Subcutaneous abdominal adipose tissue (tissue), 5 donors: ENCODE data around the gene FZD10.

Experiments
- H3K27ac ChIP-seq: one replicate; pipeline ENCODE4 v1.7.0; 2013; ENCODE audit warnings: low read depth, mild to moderate bottlenecking, inconsistent platforms, low read length, moderate library complexity
- H3K27me3 ChIP-seq, 5 donors: one replicate each; pipeline ENCODE4 v1.7.0; 2013; ENCODE audit warnings: low read length in 5 of 5, inconsistent platforms in 1 of 5; ENCODE audit not compliant: control insufficient read depth in 5 of 5, insufficient read depth in 4 of 5
- H3K36me3 ChIP-seq, 5 donors: one replicate each; pipeline ENCODE4 v1.7.0; 2013; ENCODE audit warnings: low read length in 5 of 5; ENCODE audit not compliant: control insufficient read depth in 5 of 5, insufficient read depth in 5 of 5
- H3K4me1 ChIP-seq, 5 donors: one replicate each; pipeline ENCODE4 v1.7.0; 2013; ENCODE audit warnings: low read length in 5 of 5, mild to moderate bottlenecking in 3 of 5, moderate library complexity in 1 of 5; ENCODE audit not compliant: control insufficient read depth in 5 of 5, insufficient read depth in 5 of 5
- H3K4me3 ChIP-seq, 5 donors: one replicate each; pipeline ENCODE4 v1.7.0; 2013; ENCODE audit warnings: low read length in 5 of 5, low read depth in 1 of 5
- H3K9ac ChIP-seq, 5 donors: one replicate each; pipeline ENCODE4 v1.7.0; 2013; ENCODE audit warnings: low read length in 5 of 5, mild to moderate bottlenecking in 4 of 5, moderate library complexity in 3 of 5
- H3K9me3 ChIP-seq, 5 donors: one replicate each; pipeline ENCODE4 v1.7.0; 2013; ENCODE audit warnings: low read length in 5 of 5; ENCODE audit not compliant: control insufficient read depth in 5 of 5
- donor health status: healthy.
- donor health status: healthy.
- donor health status: healthy.
- donor health status: healthy.
- donor health status: healthy.

FZD10 gene

DNA sequence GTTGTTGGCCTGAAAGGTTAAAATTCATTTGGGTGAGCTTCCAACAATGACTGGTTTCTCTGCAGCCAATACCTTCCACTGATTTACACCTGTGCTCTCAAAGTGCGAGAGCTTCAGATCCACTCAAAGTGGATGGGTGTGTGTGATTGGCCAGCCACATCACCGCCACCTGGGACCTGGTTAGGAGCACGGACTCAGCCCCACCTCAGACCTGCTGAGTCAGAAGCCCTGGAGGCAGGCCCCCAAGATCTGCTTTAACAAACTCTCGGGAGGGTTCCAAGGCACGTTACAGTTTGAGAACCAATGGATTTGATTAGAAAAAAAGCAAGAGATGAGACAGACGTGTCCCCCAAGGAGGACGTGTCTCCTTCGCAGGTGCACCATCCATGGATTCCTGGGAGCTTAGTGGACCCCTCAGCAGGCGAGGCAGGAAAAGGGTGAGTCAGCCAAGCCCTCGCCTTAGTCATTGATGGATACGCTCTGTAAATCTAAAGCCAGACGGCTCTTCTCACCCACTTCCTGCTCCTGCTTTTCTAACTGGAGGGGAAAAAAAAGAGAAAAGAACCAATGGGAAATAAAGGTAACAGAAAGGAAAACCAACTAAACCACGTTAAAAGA is 24.5 kb downstream of the FZD10 start:
- no peak overlapping the region for H3K4me3 ChIP-seq
- peaks cover 0 to 10% (median 4%) of the 10 kb centered on the region in 5 donors for H3K9me3 ChIP-seq
- no peak overlapping the region for H3K9ac ChIP-seq
- H3K27me3 ChIP-seq, result peaks cover 0 to 16% (median 4%) of the 10 kb centered on the region in 5 donors
- H3K36me3 ChIP-seq, result no peaks in the 10 kb centered on the region
- no peak overlapping the region for H3K27ac ChIP-seq
- H3K4me1 ChIP-seq, result no peaks in the 10 kb centered on the region

DNA sequence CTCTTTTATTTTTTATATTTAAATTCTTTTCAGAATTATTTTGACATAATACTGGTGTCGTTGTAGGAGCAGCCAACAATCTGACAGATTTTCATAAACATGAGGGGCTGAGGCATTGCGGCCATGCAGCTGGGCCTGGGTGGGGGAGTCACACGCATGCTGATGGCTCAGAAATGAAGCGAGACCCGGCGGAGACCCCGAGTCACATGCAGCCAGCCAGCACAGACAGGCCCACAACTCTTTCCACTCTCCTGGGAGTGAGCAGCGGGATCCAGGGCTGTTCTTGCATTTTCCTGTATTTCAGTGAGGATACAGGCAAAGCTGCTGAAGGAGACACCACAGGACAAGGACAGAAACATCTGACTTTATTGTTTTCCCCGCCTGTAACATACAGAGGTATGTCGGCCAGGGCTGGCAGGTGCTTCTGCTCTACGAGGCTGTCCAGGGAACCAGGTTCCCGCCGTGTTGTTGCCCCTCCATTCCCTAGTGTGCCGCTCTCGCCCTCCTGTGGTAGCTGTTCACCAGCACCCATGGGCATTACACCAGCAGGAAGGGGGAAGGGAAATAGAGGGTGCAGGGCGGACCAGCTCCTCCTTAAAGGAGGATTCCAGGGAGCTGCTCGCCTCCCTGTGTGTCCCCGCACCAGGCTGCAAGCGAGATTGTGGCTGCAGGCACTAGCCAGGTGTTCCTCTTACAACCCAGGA is 30.5 kb downstream of the FZD10 start:
- Histone ChIP-seq H3K9me3 (no peaks in the 10 kb centered on the region), H3K36me3 (no peaks in the 10 kb centered on the region), H3K4me1 (no peaks in the 10 kb centered on the region), H3K27me3 (peaks cover 5 to 19% (median 11%) of the 10 kb centered on the region in 5 donors), H3K4me3 (no peak overlapping the region), H3K9ac (no peak overlapping the region), H3K27ac (no peak overlapping the region)

DNA sequence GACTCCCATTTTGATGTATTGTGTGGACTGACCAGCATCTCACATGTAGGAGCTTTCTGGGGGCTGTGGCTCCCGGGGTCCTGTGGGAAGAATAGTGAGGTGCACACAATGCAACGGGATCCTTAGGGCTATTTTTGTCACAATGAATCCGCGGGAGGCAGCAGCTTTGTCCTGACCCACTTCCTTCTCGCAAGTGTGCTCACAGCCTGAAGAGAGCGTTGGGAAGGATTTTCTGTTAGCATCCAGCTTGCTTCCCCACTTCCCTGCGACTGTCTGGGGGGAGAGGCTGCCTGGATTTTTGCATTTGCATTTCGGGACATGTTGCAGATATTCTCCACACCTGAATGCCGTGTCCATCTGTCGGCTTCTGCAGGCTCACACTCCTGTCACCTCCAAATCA is 31.9 kb downstream of the FZD10 start:
- peaks cover 9 to 22% (median 12%) of the 10 kb centered on the region in 5 donors for H3K27me3 ChIP-seq
- no peaks in the 10 kb centered on the region for H3K9me3 ChIP-seq
- H3K9ac ChIP-seq, result no peak overlapping the region
- no peaks in the 10 kb centered on the region for H3K36me3 ChIP-seq
- H3K27ac ChIP-seq, result no peak overlapping the region
- H3K4me3 ChIP-seq, result no peak overlapping the region
- no peaks in the 10 kb centered on the region for H3K4me1 ChIP-seq

DNA sequence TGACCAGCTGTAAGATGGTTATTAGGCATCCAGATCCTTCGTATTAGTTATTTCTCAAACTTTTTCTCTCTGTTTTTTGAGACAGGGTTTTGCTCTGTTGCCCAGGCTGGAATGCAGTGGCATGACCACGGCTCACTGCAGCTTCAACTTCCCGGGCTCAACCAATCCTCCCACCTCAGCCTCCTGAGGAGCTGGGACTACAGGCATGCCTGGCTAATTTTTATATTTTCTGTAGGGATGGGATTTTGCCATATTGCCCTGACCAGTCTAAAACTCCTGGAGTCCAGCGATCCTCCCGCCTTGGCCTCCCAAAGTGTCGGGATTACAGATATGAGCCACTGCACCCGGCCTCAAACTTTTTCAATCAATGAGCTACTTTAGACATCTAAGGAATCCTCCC is 33.1 kb downstream of the FZD10 start:
- H3K36me3 ChIP-seq, result no peaks in the 10 kb centered on the region
- no peaks in the 10 kb centered on the region for H3K4me1 ChIP-seq
- H3K4me3 ChIP-seq, result no peak overlapping the region
- no peak overlapping the region for H3K27ac ChIP-seq
- H3K9ac ChIP-seq, result no peak overlapping the region
- peaks cover 9 to 25% (median 17%) of the 10 kb centered on the region in 5 donors for H3K27me3 ChIP-seq
- H3K9me3 ChIP-seq, result peaks cover 0 to 2% (median under 1%) of the 10 kb centered on the region in 5 donors

DNA sequence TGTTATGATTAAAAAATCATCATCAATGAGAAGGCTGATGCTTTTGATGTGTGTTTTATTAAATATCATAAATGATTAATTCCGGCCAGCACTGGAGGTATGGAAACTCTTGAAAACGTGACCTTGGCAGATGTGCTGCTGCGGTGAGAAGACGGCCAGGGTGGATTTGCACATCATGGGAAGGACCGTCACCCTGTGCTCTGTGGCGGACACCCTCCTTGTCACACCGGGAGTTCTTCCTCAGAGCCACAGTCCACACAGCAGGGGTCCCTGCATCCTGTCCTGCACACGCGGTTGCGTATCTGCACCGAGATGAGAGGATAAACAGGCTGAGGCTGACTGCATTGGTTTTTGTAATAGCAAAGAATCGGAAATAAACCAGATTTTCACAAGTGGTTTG is 33.5 kb downstream of the FZD10 start:
- no peak overlapping the region for H3K9ac ChIP-seq
- H3K9me3 ChIP-seq, result peaks cover 0 to 6% (median 4%) of the 10 kb centered on the region in 5 donors
- H3K4me3 ChIP-seq, result no peak overlapping the region
- H3K36me3 ChIP-seq, result no peaks in the 10 kb centered on the region
- H3K27ac ChIP-seq, result no peak overlapping the region
- no peaks in the 10 kb centered on the region for H3K4me1 ChIP-seq
- H3K27me3 ChIP-seq, result peaks cover 9 to 25% (median 18%) of the 10 kb centered on the region in 5 donors

DNA sequence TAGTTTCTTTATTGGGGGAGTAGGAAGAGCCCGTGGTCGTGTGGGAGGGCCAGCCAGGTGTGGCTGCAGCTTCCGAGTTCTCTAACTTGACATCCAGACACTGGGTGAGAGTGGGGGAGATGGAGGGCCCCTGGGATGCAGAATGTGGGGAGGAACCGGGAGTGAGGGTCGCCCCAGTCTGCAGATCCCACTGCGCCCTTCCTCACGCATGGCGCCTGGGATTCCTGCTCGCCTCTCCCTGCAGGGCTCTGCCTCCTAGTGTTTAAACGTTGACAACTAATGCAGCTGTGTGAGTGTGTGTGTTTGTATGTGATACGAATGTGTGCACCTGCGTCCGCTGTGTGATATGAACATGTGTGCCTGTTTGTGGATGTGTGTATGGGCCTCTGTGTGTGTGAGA is 34.6 kb downstream of the FZD10 start:
- H3K9ac ChIP-seq, result no peak overlapping the region
- no peak overlapping the region for H3K4me3 ChIP-seq

DNA sequence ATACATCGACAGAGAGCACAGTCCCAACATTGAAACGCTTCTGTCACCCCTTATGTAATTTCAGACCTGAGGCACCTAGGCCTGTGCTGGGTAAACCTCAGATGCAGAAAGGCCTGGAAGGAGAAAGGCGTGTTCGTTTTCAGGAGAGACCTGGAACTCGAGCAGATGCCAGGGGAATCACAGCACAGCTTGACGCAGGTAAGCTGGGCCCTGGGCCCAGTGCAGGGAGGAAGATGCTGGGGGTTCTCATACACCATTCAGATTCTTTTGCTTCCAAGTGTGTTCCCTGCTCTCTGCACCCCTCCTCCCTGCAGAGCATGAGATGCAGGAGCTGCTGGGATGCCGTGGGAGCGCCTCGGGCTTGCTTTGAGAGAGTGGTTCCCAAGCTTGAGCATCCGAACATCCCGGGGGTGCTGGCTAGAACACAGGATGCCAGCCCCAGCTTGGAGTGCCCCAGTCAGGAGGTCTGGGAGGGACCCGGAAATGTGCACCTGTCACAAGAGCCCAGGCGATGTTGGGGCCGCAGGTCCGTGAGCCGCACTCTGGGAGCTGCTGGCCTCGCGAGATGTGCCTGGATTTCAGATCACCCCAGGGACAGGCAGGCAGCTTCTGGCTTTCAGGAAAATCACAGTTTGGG is 35.9 kb downstream of the FZD10 start:
- no peaks in the 10 kb centered on the region for H3K36me3 ChIP-seq
- H3K4me1 ChIP-seq, result no peaks in the 10 kb centered on the region
- H3K9me3 ChIP-seq, result peaks cover 0 to 25% (median 15%) of the 10 kb centered on the region in 5 donors
- H3K4me3 ChIP-seq, result no peak overlapping the region
- no peak overlapping the region for H3K27ac ChIP-seq
- H3K9ac ChIP-seq, result no peak overlapping the region
- peaks cover 6 to 25% (median 16%) of the 10 kb centered on the region in 5 donors for H3K27me3 ChIP-seq

More for the DNA sequence above, 34.6 kb downstream of the FZD10 start:
- H3K27me3 ChIP-seq, result peaks cover 8 to 25% (median 18%) of the 10 kb centered on the region in 5 donors
- H3K9me3 ChIP-seq, result peaks cover 0 to 14% (median 9%) of the 10 kb centered on the region in 5 donors
- H3K4me1 ChIP-seq, result no peaks in the 10 kb centered on the region
- no peaks in the 10 kb centered on the region for H3K36me3 ChIP-seq
- no peak overlapping the region for H3K27ac ChIP-seq

DNA sequence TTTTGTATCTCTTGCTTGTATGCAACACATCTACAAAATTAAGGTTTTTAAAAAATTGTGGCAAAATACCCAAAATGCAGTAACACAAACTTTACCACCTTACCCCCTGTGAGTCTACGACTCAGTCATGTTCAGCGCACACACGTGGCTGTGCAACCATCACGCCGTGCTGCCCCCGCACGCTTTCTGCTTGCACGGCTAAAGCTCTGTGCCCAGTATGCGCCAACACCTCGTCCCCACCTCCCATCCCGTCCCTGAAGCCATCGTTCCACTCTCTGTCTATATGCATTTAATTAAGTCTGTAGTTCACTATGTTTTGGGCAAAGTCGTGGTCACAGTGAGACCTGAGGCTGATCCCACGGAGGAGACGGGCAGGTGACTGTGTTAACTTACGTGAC is 36.4 kb downstream of the FZD10 start:
- peaks cover 5 to 25% (median 16%) of the 10 kb centered on the region in 5 donors for H3K27me3 ChIP-seq
- no peak overlapping the region for H3K27ac ChIP-seq
- no peaks in the 10 kb centered on the region for H3K36me3 ChIP-seq
- no peak overlapping the region for H3K9ac ChIP-seq
- no peak overlapping the region for H3K4me3 ChIP-seq
- H3K4me1 ChIP-seq, result no peaks in the 10 kb centered on the region
- H3K9me3 ChIP-seq, result peaks cover 0 to 25% (median 15%) of the 10 kb centered on the region in 5 donors

DNA sequence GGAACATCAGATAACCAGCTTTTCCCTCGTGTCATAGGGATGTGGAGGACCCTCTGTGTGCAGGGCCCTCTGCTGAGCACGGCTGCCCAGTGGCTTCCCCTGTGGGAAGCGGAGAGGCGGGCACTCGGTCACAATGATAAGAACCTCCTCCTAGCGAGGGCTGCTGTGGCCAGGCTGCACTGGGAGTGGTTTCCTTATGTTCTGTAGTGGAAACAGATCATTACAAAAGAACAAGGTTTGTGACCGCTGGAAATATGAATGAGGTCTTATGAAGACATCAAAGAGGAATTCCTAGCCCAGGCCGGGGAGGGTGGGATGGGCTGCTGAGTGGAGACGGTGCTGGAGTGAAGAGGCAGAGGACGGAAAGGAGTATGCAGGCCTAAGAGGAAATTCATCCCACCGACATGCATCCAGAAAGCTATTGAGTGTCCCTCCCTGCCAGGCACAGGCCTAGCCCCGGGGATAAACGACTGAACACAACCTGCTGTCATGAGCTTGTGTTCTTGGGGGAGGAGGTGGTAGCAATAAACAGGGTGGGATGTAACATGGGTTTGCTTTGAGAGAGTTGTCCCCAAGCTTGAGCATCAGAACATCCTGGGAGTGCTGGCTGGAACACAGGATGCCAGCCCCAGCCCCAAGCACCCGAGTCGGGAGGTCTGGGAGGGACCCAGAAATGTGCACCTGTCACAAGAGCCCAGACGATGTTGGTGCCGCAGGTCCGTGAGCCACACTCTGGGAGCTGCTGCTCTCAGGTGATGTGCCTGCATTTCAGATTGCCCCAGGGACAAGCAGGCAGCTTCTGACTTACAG is 37.5 kb downstream of the FZD10 start:
- no peak overlapping the region for H3K4me3 ChIP-seq
- peaks cover 0 to 21% (median 13%) of the 10 kb centered on the region in 5 donors for H3K27me3 ChIP-seq

More for the DNA sequence above, 37.5 kb downstream of the FZD10 start:
- H3K9me3 ChIP-seq, result peaks cover 0 to 25% (median 15%) of the 10 kb centered on the region in 5 donors
- H3K27ac ChIP-seq, result no peak overlapping the region
- H3K36me3 ChIP-seq, result no peaks in the 10 kb centered on the region
- H3K4me1 ChIP-seq, result no peaks in the 10 kb centered on the region
- no peak overlapping the region for H3K9ac ChIP-seq
